Effector CD8-positive, alpha-beta T cell (primary cell): ENCODE data around the gene GGCT.

ENCODE experiments used
- DNase-seq: peaks from one replicate; lab custom pipeline; 2025; lab: John Stamatoyannopoulos, UW

Gene GGCT

DNA sequence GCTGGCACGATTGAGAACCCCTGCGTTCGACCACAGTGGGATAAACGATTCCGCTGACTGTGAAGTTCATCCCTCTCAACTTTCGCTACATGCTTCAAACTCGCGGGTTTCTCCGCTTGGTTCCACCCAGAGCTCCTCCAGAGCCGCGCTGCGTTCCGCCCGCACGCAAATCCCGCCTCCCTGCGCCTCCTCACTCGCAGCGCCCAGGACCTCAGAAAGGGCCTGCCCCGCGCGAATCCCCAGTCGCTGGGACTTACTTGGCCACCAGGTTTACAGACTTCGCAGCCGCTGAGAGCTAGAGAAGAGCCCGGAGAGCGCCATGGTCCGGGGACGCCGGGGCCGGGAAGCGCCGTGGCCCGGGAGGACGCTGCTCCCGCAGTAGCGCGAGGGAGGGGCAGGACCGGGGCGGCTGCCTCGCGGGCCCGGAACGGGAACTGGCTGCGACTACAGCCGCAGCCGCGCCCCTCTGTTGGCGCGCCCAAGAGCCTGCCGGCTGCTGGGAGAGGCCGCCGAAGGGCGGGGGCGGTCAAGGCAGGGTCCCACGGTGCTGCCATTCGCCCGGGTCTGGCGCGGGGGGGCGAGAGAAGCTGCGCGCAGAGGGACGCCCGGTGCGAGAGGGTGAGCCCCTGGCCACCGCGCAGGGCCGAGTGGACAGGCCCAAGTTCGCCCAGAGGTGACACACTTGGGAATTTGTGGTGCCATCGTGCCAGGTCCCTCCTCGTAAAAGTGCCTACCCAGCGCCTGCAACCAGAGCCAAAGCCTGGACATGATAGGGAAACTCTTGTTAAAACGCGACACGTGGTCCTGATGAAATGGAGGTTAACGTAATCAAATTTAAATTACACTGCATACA lies 26.1 kb downstream of the GGCT start, which contains the start of gene NOD1:
Gene NOD1, minus strand, starts transcription at position 436 of the 853 bp plus-strand sequence. CDS start 21,863 bp downstream, outside the sequence.
- DNase-seq, result peak; percentile 33

GRCh38 chr7:30476459-30477145 lies 28.0 kb downstream of the GGCT start:
- no peak for DNase-seq

GRCh38 chr7:30475580-30475979 lies 29.0 kb downstream of the GGCT start:
- no peak for DNase-seq

DNA sequence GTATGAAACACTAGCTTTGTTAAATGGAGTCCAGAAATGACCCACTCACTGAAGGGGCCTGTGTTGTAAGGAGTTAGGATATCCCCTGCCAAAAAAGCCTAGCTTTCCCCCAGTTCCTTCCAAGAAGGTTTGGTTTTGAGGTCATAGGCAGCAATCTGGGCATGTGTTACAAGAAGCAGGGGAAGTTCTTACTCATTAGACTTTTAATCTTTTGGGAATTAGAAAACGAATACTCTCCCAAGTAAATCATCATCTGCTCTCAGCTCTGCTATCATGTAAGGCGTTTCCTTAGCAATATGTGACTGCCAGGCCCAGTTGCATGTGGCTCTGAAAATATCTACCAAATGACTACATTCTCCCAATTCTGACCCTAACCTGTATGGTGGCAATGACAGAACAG lies 29.7 kb downstream of the GGCT start:
- DNase-seq, result no peak

DNA sequence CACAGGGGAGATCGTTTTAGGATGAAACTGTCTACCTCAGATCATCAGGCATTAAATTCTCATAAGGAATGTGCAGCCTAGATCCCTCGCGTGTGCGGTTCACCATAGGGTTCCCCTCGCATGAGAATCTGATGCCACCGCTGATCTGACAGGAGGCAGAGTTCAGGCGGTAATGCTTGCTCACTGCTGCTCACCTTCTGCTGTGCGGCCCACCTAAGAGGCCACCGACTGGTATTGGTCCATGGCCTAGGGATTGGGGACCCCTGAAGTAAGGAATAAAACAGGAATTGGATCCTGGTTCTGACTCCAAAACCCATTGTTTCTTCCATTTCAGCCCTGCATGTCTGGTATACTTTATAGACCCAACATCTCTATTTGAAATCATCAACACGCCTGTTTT lies 30.1 kb downstream of the GGCT start:
- DNase-seq, result no peak

DNA sequence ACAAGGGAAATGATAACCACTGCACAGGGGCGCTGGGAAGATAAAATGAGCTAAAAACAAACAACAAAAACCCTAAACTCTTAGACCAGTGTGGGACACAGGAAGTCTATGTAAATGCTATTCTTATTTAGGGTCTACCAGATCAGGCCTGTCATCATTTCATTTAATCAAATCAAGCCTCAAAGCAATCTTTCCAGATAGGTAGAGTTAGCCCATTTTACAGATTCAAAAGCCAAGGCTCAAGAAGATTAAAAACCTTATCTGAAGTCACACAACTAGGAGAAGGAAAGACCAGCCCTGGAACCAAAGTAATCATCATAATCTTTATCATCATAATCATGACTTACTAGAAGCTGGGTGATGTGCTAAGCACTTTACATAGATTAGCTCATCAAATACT lies 30.7 kb downstream of the GGCT start:
- DNase-seq, result no peak

GRCh38 chr7:30472784-30473775 lies 31.5 kb downstream of the GGCT start:
- DNase-seq, result no peak

DNA sequence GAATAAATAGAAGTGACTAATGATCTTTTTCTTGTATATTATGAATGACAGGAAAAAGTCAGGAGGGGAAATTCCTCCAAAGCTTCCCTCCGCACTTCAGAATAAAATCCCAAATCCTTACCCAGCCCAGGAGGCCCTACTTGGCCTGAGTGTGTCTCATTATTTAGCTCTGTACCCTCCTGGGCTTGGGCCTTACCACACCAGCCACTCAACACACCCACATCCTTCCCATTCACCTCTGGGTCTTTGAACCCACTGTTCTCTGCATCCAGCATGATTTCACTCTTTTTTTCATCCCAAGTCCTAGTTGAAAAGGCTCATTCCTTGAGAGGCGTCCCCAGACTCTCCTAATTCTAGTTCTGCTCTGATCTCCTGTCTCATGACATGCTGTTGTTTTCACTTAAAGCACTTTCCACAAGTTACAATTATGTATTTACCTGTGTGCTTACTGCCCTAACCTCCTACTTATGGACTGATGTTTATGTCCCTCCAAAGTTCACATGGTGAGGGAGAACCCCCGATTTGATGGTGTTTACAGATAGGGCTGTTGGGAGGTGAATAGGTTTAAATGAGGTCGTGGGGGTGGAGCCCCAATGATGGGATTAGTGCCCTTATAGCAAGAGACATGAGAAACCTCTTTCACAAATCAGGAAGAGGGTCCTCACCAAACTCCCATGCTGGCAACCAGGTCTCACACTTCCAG lies 32.4 kb downstream of the GGCT start:
- DNase-seq, result no peak

DNA sequence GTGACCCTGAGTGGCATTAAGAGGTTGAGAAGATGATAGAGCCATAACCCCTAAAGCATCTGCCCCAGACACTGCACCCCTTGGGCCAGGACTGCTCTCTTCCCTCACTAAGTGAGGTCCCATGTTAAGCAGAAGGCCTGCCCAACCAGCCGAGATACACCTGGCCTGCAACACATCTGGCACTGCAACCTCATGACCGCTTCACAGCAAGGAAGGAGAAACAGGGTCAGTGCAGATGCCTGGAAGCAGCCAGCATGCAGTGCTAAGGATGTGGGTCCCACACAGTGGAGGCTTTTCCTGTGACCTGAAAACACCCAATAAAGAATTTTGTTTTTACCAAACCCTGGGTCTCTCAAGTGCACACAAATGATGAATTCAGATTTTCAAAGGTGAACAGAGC lies 33.4 kb downstream of the GGCT start:
- DNase-seq, result no peak

DNA sequence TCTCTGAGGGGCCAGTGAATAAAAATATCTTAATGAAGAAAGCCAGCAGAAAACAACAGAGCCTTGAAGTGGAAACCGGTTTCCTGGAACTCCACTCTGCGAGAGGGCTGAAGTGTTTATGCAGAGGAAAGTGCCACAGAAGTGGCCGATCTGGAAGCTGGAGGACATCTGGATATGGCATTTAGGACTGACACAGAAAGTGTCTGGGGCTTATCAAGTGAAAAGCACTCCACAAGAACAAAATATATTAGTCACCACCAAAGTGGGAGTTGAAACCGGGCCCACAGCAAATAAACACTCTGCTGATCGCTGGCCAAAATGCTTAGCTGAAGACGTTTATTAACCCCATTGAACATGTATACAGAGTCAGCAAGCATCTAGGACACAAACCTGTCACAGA lies 33.9 kb downstream of the GGCT start:
- DNase-seq, result no peak

DNA sequence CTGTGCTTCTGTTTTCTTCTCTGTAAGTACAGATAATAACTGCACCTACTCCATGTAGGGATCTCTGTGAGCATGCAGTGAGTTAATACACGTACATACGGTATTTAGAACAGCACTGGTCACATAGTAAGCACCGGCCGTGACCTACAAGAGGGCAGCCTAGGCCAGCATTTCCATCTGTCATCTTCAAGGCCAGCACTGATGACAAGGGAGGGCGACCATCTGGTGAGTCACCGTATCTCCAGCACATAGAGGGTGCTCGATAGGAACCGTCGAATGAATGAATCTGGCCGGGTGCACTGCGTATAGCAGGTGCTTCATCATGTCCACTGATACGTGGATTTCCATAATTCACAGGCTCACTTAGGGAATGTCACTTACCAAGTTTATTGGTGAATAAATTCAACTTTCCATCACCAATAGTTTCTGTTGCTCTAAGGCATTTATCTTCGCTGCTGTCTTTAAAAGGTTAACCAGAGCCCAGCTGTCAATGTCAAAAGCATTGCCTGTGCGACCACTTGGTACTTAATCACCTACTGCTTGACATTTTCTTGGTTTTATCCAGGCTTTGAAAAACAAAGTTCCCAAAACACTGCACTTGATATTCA lies 34.4 kb downstream of the GGCT start:
- no peak for DNase-seq

GRCh38 chr7:30469303-30469702 lies 35.3 kb downstream of the GGCT start:
- DNase-seq, result no peak

DNA sequence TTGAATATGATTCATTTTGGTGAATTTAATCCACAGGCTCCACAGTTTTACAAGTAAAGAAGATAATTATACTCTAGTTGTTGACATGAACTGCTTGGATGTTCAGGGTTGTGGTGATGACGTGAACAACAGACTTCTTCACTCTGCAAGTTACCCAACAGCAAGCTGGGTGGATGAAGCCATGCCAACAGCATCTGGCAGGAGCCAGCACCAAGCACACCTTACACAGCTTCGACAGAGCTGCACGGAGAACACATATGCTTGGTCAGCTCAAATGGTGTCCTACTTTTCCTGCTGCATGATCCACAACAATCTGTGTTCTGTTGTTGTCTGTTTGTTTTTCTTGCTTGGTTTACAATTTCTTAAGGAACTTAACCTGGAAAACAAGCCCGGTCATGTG lies 35.8 kb downstream of the GGCT start:
- DNase-seq, result no peak

- DNase-seq, result no peak
Measured at GRCh38 chr7:30468041-30468440, 36.6 kb downstream of the GGCT start.

DNA sequence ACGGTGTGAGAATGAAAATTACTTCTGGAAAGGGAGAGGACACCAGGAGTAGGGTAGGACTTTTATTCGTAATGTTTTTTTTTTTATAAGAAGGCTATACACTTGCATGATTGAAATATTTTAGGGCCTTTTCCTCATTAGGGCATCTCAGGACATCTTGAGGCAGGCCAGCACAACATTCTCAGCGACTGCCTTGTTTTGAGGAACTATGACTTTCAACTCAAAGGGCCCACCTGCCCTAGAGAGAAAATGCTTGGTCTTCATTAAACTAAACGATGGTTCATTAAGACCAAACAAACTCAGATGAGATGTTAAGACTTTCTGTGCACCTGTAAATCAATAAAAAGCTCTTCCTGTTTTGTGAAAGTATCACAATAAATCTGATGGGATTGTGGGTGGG lies 37.4 kb downstream of the GGCT start:
- no peak for DNase-seq

- no peak for DNase-seq
Measured at GRCh38 chr7:30466266-30466665, 38.4 kb downstream of the GGCT start.

- no peak for DNase-seq
Measured at GRCh38 chr7:30465811-30466180, 38.8 kb downstream of the GGCT start.

GRCh38 chr7:30465046-30465810 lies 39.4 kb downstream of the GGCT start:
- no peak for DNase-seq

DNA sequence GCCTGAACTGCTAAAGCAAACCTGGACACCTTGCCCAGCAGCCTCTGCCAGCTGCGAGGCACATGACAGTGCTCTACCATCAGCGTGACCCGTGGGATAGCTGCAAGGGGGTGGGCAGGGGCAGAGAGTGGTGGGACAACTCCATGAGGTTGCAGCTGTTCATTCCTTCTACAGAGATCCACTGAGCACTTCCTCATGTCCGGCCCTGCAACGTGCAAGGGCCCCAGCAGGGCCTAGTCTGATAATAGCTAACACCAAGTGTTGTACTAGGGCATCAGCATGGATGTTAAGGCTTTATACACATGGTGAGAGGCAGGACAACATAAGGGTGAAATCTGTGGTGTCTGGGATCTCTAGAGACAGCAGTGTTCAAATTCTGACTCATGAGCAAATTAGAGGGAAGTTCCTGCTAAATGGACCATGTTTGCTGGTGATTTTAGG lies 40.4 kb downstream of the GGCT start:
- no peak for DNase-seq
